Colonic mucosa (tissue), 4 donors: ENCODE measurements around the gene NNT. TPM values are rescaled to one million over a fixed set of nuclear protein-coding genes. Genes with fewer than 3 reads are reported as not detected.

ENCODE experiments used
- DNase-seq: peaks from one replicate; pipeline ENCODE4 v3.0.0-alpha.2; 2020
- H3K27ac ChIP-seq: fragments of 200-600 bp; one replicate; pipeline ENCODE4 v1.8.0; 2021
- H3K27me3 ChIP-seq: fragments of 200-600 bp; one replicate; pipeline ENCODE4 v1.8.0; 2021
- H3K36me3 ChIP-seq: fragments of 200-600 bp; one replicate; pipeline ENCODE4 v1.8.0; 2021
- H3K4me1 ChIP-seq: fragments of 200-600 bp; one replicate; pipeline ENCODE4 v1.8.0; 2021; ENCODE audit warnings: mild to moderate bottlenecking
- H3K4me3 ChIP-seq: fragments of 200-600 bp; one replicate; pipeline ENCODE4 v1.8.0; 2021
- H3K9ac ChIP-seq, 2 donors: one replicate each; pipeline ENCODE4 v1.7.0; 2013; ENCODE audit warnings: control low read depth in 2 of 2, low read depth in 2 of 2, low read length in 2 of 2
- H3K9me3 ChIP-seq: fragments of 200-600 bp; one replicate; pipeline ENCODE4 v1.8.0; 2021
- intact Hi-C: fragments of 100-400 bp; cut with DNase I; formaldehyde crosslinking; loops from one replicate; pipeline ENCODE4 v1.14.1; 2022
- total RNA-seq, 2 donors: library from RNA; stranded (reverse); fragmentation: NEBNext Ultra II Directional in 1 of 2; extraction: Animal tissue kit (Norgen Biotek cat#: 25700) in 1 of 2; gene quantifications; one replicate each; pipeline ENCODE4 v1.2.1, GENCODE V29; 2021
- TF ChIP-seq, protein P1 (sequence below): fragments of 200-600 bp; IDR thresholded peaks from one replicate; pipeline ENCODE4 v1.8.0; 2022; ENCODE audit warnings: antibody characterized with exemption, mild to moderate bottlenecking
- donor health status: healthy.
- donor health status: DM: no; HTN: no; CAD: no.
- donor health status: DM: no; HTN: no; CAD: no.

The NNT gene
- total RNA-seq, 2 donors from 2014 or later: 81.3 to 148 TPM

DNA sequence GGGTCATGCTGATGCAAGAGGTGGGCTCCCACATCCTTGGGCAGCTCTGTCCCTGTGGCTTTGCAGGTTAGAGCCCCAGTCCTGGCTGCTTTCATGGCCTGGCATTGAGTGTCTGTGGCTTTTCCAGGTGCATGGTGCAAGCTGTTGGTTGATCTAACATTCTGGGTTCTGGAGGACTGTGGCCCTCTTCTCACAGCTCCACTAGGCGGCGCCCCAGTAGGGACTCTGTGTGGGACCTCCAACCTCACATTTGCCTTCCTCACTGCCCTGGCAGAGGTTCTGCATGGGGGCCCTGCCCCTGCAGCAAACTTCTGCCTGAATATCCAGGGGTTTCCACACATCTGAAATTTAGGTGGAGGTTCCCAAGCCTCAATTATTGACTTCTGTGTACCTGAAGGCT lies 150.1 kb downstream of the NNT start:
- H3K4me3 ChIP-seq: no peak overlapping the region
- DNase-seq: no peak
- intact Hi-C loops: no loop called here
- H3K27ac ChIP-seq: no peak overlapping the region
- no peak overlapping the region for H3K9ac ChIP-seq
- H3K36me3 ChIP-seq: no peaks in the 10 kb centered on the region
- no peaks in the 10 kb centered on the region for H3K27me3 ChIP-seq
- no peaks in the 10 kb centered on the region for H3K9me3 ChIP-seq
- H3K4me1 ChIP-seq: no peaks in the 10 kb centered on the region
- TF ChIP-seq, protein P1, sequence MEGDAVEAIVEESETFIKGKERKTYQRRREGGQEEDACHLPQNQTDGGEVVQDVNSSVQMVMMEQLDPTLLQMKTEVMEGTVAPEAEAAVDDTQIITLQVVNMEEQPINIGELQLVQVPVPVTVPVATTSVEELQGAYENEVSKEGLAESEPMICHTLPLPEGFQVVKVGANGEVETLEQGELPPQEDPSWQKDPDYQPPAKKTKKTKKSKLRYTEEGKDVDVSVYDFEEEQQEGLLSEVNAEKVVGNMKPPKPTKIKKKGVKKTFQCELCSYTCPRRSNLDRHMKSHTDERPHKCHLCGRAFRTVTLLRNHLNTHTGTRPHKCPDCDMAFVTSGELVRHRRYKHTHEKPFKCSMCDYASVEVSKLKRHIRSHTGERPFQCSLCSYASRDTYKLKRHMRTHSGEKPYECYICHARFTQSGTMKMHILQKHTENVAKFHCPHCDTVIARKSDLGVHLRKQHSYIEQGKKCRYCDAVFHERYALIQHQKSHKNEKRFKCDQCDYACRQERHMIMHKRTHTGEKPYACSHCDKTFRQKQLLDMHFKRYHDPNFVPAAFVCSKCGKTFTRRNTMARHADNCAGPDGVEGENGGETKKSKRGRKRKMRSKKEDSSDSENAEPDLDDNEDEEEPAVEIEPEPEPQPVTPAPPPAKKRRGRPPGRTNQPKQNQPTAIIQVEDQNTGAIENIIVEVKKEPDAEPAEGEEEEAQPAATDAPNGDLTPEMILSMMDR: no peak

Other genes starting within 250 kb of the NNT start
- gene CCL28, start 190.8 kb upstream of the NNT start, total RNA-seq: 100 to 1,000 TPM in 1 of 2 donors, 10 to 100 TPM in 1; 56.8 to 116 TPM
- 10 to 100 TPM in 1 of 2 donors, 1 to 10 TPM in 1; 7.3 to 11.8 TPM for gene TMEM267, start 119.3 kb upstream of the NNT start, total RNA-seq
- 1 to 10 TPM; 1.9 to 5.0 TPM for gene C5orf34, start 88.0 kb upstream of the NNT start, total RNA-seq
- 10 to 100 TPM; 53.1 to 65.6 TPM for gene PAIP1, start 46.1 kb upstream of the NNT start, total RNA-seq